Panc1 (cell line): ENCODE results near the gene ATP8B2. TPM values are rescaled to one million over a fixed set of nuclear protein-coding genes. Genes with fewer than 3 reads are reported as not detected.

Experiments
- ATAC-seq: fragments of 200-7000 bp; cut with Tn5 transposase; 2 replicates; pipeline ENCODE4 v1.9.1; 2020; ENCODE audit warnings: mild to moderate bottlenecking, moderate library complexity
- BruUV-seq: library from RNA; stranded (reverse); fragments of 400-500 nt; replicated peaks from 2 replicates; lab custom pipeline; 2021; lab: Mats Ljungman, UMichigan
- CTCF ChIA-PET: fragments of 300-600 bp; sonication (Branson Sonifier 250); formaldehyde crosslinking; loops from one replicate; lab custom pipeline; 2022; ENCODE audit warnings: antibody characterized with exemption; lab: Charles Lee
- POLR2A ChIA-PET: fragments of 300-600 bp; sonication (Branson Sonifier 250); formaldehyde crosslinking; loops from one replicate; lab custom pipeline; 2022; ENCODE audit warnings: antibody characterized with exemption; lab: Charles Lee
- DNase-seq: peaks from one replicate; pipeline ENCODE4 v3.0.0-alpha.2; 2010; ENCODE audit warnings: low read depth, low spot score
- H3K27ac ChIP-seq: 2 replicates; pipeline ENCODE4 v1.5.1; 2011; ENCODE audit warnings: mild to moderate bottlenecking, low read length, inconsistent platforms
- H3K27me3 ChIP-seq: fragments of 200-500 bp; sonication (Bioruptor generic); 2 replicates; pipeline ENCODE4 v1.6.0; 2014; ENCODE audit warnings: low read length, inconsistent platforms; ENCODE audit not compliant: control insufficient read depth, insufficient read depth
- H3K36me3 ChIP-seq: fragments of 200-500 bp; sonication (Bioruptor generic); 2 replicates; pipeline ENCODE4 v1.5.1; 2014; ENCODE audit warnings: inconsistent platforms, mild to moderate bottlenecking, low read length, moderate library complexity; ENCODE audit not compliant: control insufficient read depth, insufficient read depth
- H3K4me1 ChIP-seq: 2 replicates; pipeline ENCODE4 v1.5.1; 2011; ENCODE audit warnings: inconsistent platforms, mild to moderate bottlenecking, low read length, moderate library complexity; ENCODE audit not compliant: control insufficient read depth, insufficient read depth
- H3K4me3 ChIP-seq, 2 experiments: 2 replicates each; pipeline ENCODE4 v1.5.1; 2011 to 2012; ENCODE audit warnings: low read depth in 2 of 2, low read length in 2 of 2, mild to moderate bottlenecking in 2 of 2, inconsistent platforms in 1 of 2, moderate library complexity in 1 of 2
- H3K9me3 ChIP-seq: fragments of 200-500 bp; sonication (Bioruptor generic); 2 replicates; pipeline ENCODE4 v1.5.1; 2014; ENCODE audit warnings: low read depth, mild to moderate bottlenecking, inconsistent platforms, low read length, moderate library complexity; ENCODE audit not compliant: control insufficient read depth, insufficient read depth
- CTCF ChIP-seq: fragments of 450-650 bp; IDR thresholded peaks from 2 replicates; pipeline ENCODE4 v1.5.1; 2017; ENCODE audit warnings: mild to moderate bottlenecking
- POLR2AphosphoS5 ChIP-seq: IDR thresholded peaks from 2 replicates; pipeline ENCODE4 v1.6.1; 2012; ENCODE audit warnings: mild to moderate bottlenecking, low read depth, low read length, moderate library complexity
- REST ChIP-seq, 2 experiments: IDR thresholded peaks; 2 replicates each; pipeline ENCODE4 v1.6.1; 2011 to 2012; ENCODE audit warnings: low read depth in 2 of 2, control low read depth in 1 of 2, low read length in 1 of 2, mild to moderate bottlenecking in 1 of 2, moderate library complexity in 1 of 2; ENCODE audit not compliant: insufficient read depth in 1 of 2
- SIN3A ChIP-seq: IDR thresholded peaks from 2 replicates; pipeline ENCODE4 v1.6.1; 2012; ENCODE audit warnings: low read depth, mild to moderate bottlenecking, low read length, moderate library complexity, borderline replicate concordance; ENCODE audit not compliant: insufficient read depth
- TCF7L2 ChIP-seq: IDR thresholded peaks from 2 replicates; pipeline ENCODE4 v1.6.1; 2011; ENCODE audit warnings: mild to moderate bottlenecking, low read depth, low read length, inconsistent platforms
- in situ Hi-C: cut with HindIII; loops from 2 replicates; pipeline ENCODE4 v1.10.0; 2016; ENCODE audit warnings: low sequenced_read_pairs, low pct_unique_long_range_greater_than_20kb
- intact Hi-C: fragments of 100-400 bp; cut with micrococcal nuclease; formaldehyde crosslinking; loops from one replicate; pipeline ENCODE4 v1.10.0; 2022; ENCODE audit not compliant: unreplicated experiment
- total RNA-seq: library from RNA; stranded (reverse); gene quantifications from one replicate; pipeline ENCODE4 v1.2.1, GENCODE V29; 2021; ENCODE audit not compliant: unreplicated experiment

Gene ATP8B2
- total RNA-seq, 1 experiment from 2014 or later = 14.7 TPM

GRCh38 chr1:154353966-154354365 is 28.6 kb downstream of the ATP8B2 start:
- Histone ChIP-seq H3K36me3 (no peaks in the 10 kb centered on the region), H3K4me1 (peaks cover 15% of the 10 kb centered on the region), H3K27ac (no peak overlapping the region), H3K27me3 (no peaks in the 10 kb centered on the region), H3K4me3 (no peak overlapping the region), H3K9me3 (no peaks in the 10 kb centered on the region)
- DNase-seq (no peak), ATAC-seq (no peak)
- ChIA-PET CTCF (no interaction called here), POLR2A (no interaction called here)
- TF ChIP-seq POLR2AphosphoS5 (no peak), SIN3A (no peak), CTCF (no peak; the same call in 1 of the 2 replicates), REST (IDR thresholded peaks at IDR 0.05; ENCODE audit: insufficient read depth in 1 of 2, low read depth in 2 of 2, low read length in 1 of 2) (no peak), TCF7L2 (no peak)
- in situ Hi-C loops = no loop called here
- intact Hi-C loops = no loop called here
- no TSS peak for BruUV-seq

DNA sequence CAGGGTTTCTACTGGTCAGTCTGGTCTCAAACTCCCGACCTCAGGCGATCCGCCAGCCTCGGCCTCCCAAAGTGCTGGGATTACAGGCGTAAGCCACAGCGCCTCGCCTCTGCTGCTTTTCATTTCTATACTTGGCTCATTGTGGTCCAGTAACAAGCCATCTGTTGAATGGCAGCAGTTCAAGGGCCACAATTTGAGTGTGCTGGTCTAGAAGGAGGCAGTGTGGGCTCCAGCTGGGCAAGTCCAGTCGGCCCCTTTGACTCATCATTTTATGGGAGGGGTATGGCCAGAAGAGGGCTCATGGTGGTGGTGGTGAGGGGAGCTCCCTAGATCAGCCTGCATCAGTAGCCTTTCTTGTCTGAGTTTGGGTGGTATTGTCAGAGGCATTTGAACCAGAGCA is 33.2 kb downstream of the ATP8B2 start:
- CTCF ChIA-PET = no interaction called here
- H3K9me3 ChIP-seq = no peaks in the 10 kb centered on the region
- no peak for TF ChIP-seq CTCF
- no TSS peak for BruUV-seq
- POLR2A ChIA-PET = no interaction called here
- H3K27ac ChIP-seq = no peak overlapping the region
- H3K27me3 ChIP-seq = no peaks in the 10 kb centered on the region
- no peak for ATAC-seq
- in situ Hi-C loops = no loop called here
- H3K36me3 ChIP-seq = no peaks in the 10 kb centered on the region
- intact Hi-C loops = no loop called here
- no peak for DNase-seq
- H3K4me3 ChIP-seq = no peak overlapping the region
- peaks cover 3% of the 10 kb centered on the region for H3K4me1 ChIP-seq

DNA sequence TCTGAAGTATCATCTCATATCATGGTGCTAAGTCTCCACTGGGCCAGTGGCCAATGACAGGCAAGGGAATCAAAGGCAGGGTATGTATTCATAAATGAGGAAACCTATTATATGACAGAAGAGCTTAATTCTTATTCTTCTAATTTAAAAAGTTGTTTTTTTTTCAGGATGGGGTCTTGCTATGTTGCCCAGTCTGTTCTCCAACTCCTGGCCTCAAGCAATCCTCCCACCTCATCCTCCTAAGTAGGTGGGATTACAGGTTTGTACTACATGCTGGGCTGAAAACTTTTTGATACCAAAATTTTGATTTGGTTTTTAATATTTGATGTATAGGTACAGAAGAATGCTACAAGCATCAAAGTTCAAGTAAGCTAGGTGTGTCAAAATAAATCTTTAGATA is 35.0 kb downstream of the ATP8B2 start:
- Histone ChIP-seq H3K36me3 (no peaks in the 10 kb centered on the region), H3K27ac (no peak overlapping the region), H3K4me1 (no peaks in the 10 kb centered on the region), H3K9me3 (no peaks in the 10 kb centered on the region), H3K27me3 (no peaks in the 10 kb centered on the region), H3K4me3 (no peak overlapping the region)
- TF ChIP-seq TCF7L2 = no peak
- no peak for TF ChIP-seq CTCF
- no peak for TF ChIP-seq SIN3A
- TF ChIP-seq POLR2AphosphoS5 = no peak
- TF ChIP-seq REST (IDR thresholded peaks at IDR 0.05; ENCODE audit: insufficient read depth in 1 of 2, low read depth in 2 of 2, low read length in 1 of 2) = no peak
- ChIA-PET POLR2A (no interaction called here), CTCF (no interaction called here)
- no TSS peak for BruUV-seq
- DNase-seq (no peak), ATAC-seq (no peak)
- in situ Hi-C loops (no loop called here), intact Hi-C loops (no loop called here)
